Measurements from ENCODE around the gene CRMP1. TPM values are rescaled to one million over a fixed set of nuclear protein-coding genes. Genes with fewer than 3 reads are reported as not detected.
"Not testable (repeated sequence)": the region's sequence is repeated elsewhere in the genome, so short reads cannot be mapped to it uniquely, and the experiment has no call there.

CRMP1 gene
- total RNA-seq, 1 donor from 2014 or later, result 1.3 TPM

GRCh38 chr4:5856362-5856761 is 36.5 kb downstream of the CRMP1 start:
- not testable (repeated sequence) for DNase-seq (ENCODE audit: low spot score)

- no peak for DNase-seq (ENCODE audit: low spot score)
Observed at GRCh38 chr4:5854929-5855328, 38.0 kb downstream of the CRMP1 start.

DNA sequence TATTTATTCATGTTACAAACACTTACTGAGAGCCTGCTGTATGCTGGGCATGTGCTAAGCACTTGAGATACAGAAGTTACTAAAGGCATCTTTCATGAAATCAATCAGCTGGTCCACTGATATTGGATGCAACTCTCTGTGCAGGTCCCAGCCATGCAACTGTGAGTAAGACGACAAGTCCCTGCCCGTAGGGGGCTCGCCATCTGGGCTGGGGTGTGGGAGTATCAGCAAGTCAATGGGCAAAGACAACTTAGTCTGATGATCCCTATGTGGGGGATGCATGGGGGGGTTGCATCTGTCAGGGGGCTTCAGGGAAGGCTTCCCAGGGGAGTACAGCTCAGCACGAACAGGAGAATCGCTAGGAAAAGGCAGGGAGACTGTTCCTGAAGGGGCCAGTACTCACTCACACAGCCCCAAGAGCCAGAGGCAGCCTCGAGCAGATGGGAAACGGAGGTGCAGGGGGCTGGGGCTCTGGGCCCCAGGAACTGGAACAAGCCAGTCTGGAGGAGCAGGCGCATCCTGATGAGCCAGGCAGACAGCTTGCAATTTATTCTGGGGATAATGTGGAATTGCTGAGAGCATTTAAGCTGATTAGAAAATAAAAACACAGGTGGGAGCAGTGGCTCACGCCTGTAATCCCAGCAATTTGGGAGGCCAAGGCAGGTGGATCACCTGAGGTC is 40.2 kb downstream of the CRMP1 start:
- DNase-seq (ENCODE audit: low spot score), result no peak

DNA sequence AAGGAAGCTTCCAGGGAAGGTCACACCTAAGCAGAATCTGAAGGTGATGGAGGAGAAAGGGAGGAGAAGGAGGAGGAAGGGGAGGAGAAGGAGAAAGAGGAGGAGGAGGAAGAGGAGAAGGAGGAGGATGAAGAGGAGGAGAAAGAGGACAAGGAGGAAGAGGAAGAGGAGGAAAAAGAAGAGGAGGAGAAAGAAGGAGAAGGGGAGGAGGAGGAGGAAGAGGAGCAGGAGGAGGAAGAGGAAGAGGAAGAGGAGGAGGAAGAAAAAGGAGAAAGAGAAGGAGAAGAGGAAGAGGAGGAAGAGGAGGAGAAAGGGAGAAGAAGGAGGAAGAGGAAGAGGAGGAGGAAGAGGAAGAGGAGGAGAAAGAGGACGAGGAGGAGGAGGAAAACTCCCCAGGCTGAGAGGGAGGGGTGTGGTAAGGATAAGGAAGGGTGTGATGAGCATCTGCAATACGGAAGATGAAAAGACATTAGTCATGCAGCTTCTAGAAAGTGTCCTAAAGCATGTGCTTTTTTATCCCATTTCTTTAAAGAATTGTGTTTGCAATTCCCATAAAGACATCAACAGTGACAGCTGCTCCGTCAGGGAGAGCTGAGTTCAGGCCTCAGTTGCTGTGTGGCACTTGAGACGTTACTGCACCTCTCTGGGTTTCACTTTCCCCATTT is 41.1 kb downstream of the CRMP1 start:
- DNase-seq (ENCODE audit: low spot score), result no peak

GRCh38 chr4:5845035-5845905 is 47.6 kb downstream of the CRMP1 start:
- DNase-seq (ENCODE audit: low spot score), result no peak

DNA sequence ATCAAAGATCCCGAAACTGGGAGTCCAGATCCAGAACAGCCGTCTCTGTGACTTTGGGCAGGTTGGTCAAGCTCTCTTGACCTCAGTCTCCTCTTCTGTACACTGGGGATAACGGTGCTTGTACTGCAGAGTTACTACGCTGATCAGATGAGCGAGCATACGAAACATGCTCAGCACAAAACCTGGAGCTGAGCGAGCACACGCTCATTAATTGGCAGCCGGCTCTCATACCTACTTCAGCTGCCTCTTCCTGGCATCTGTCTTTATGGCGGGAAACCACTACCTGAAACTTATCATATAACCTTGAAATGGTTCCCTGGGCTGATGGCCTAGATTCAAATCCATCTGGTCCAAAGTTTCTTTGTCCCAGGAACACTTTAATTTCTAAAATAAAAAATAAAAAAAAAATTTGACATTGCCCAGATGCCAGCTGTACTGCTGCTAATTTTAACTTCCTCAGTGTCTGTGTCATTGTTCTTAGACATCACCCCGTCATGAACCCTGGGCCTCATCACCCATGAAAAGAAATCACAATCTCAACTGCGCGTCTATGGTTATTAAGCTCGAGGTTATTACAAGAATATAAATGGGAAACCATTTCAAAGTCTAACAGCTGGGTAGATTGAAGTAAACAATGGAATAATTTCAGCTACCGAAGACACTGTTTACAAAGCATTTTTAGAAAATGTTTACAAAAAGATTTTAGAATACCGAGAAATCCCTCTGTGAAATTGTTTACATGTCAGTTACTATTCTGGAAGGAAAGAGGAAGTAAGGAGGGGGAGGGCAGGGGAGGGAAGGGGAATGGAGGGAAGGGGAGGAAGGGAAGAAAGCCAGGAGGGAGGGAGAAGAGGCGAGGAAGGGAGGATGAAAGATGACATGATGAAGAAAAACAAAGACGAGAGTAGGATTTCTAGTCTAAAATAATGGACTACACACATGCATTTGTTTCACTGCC is 49.0 kb downstream of the CRMP1 start:
- DNase-seq (ENCODE audit: low spot score), result no peak

DNA sequence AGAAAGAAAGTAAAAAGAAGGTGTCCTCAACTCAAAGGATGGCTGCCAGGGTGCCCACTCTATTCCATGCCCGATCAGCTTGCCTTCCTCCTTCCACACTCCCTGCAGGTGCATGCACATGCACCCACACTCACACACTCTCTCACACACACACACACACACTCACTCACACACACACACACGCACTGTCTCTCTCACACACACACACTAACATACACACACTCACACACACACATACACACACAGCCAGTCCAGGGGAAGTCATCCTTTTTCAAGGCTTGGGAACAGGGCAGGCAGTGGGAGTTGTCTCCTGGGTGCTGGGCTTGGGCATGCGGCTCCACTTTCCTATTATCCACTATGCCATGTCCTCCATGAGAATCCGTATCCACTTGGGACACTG is 50.4 kb downstream of the CRMP1 start:
- DNase-seq (ENCODE audit: low spot score), result no peak

DNA sequence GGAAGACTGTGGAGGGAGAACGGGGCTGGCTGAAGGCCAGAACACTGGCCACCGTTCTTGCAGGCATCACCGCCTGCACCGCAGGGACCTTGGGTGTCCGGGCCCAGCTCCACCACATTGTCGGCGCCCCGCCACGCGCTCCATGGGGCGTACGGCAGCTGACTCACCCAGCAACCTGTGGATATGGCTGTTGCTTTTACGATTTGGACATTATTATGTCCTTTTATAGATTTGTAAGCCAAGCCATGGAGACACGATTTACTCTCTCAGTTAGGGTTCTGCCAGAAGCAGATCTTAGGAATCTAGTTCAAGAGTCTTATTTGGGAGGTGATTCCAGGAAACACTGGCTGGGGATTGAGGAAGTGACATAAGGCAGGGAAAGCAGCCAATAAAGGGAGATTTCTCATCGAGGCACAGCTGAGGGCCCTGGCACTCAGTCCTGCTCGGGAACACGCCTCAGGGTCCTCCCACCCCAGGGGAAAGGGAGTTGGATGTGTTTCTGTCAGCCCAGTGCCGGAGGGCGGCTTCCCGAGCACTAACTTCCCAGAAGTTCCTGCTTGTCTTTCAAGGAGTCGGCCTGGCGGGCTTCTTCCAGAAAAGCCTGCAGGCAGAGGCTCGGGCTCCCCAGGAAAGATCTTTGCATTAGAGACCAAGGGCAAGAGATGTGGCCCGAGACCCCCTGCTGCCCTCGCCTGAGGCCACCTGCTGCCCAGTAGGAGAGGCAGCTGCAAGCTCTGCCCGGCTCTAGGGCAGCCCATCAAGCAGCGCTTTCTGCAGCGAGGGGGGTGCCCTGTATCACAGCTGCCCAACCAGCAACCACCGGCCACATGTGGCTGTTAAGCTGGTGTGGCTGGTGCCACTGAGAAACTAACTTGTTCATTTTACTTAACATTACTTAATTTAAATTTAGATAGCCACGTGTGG is 52.9 kb downstream of the CRMP1 start:
- peak; percentile 56 for DNase-seq (ENCODE audit: low spot score)

DNA sequence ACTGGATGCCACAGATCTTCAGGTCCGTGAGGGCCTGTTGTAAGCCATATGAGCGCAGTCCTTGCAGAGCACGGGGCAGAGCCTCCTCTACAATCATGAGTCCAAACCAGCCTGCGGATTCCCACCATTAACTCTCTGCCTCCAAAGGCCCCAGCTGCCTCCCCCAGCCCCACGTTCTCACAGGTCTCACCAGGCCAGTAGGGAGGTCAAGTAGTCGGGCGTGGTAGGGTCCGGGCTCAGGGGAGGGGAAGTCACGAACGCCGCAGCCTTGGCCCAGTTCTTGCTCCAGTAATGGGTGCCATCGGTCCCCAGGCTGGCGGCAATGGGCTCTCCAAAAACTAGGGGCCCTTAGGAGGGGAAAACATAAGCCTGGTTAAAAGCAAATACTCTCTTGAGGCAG is 53.6 kb downstream of the CRMP1 start:
- DNase-seq (ENCODE audit: low spot score), result no peak

DNA sequence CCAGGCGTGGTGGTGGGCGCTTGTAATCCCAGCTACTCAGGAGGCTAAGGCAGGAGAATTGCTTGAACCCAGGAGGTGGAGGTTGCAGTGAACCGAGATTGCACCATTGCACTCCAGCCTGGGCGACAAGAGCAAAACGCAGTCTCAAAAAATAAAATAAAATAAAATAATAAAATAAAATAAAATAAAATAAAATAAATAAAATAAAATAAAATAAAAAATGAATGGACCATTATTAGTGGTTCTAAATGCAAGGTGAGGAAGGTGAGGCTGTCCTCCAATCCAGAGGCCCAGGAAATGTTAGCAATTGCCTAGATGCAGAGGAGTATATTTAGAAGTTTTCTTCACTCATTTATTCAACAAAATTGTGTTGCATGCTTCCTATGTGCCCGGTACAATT is 55.4 kb downstream of the CRMP1 start:
- DNase-seq (ENCODE audit: low spot score), result not testable (repeated sequence)

DNA sequence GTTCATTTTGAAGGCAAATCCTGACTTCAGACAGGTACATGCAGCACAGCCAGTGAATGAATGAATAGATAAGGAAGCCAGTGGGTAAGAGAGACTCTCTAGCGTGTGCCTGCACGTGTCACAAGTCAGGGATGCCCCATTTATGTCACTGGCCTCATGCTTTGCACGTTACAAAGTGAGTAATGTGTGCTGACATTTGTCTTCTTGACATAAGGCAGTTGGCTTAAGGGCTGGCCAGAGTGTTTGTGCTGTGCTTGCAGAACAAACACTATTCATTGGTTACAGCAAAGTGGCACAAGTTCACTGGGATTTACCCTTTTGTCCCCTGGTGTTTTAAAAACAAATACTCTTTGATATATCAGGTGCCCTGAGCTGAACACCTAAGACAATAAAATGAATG is 55.9 kb downstream of the CRMP1 start:
- no peak for DNase-seq (ENCODE audit: low spot score)

DNA sequence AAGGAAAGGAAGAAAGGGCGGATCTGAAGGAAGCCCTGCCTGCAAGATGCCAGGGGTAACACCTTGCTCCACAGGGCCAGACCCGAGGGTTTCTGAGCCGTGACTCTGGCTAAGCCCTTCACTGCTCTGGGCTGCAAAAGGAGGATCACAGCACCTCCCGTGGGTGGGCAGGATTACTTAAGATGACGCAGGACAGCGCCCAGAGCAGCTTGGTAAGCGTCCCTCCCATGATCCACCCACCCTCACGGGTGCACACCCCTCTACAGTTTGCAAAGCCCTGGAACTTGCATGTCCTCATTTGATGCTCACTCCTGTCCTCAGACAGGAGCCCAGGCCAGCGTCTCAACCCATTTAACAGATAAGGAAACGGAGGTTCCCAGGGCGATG is 64.9 kb downstream of the CRMP1 start:
- no peak for DNase-seq (ENCODE audit: low spot score)

- no peak for DNase-seq (ENCODE audit: low spot score)
Observed at GRCh38 chr4:5827108-5828004, 65.5 kb downstream of the CRMP1 start.

DNA sequence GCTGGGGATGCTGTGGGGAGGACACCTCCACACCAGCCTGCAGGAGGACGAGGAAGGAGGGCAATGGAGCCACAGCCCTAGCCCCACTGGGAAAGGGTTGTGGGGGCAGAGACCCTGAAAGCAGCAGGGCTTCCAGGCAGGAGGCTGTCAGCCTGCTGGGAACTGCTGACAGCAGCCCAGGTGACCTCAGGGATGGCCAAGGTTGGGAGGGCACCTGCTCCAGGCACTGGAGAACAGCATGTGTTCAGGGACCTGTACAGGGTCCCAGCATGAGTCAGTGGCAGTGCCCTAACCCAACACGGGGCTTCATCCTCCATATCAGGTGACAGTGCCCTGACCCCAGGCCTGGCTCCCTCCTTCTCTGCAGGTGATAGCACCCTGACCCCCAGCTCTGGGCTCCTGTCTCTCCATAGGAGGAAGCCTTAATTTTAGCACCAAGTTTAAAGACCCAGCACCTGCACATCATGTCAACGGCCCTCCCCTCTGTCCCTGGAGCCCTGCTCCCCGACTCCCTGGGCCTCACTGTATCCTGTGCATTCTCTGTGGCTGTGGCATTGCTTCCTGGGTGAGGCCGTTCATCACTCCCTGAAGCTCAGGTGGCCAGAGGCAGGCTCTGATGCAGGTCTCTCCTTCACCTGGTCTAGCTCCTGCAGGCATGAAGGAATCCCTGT is 66.3 kb downstream of the CRMP1 start:
- DNase-seq (ENCODE audit: low spot score), result no peak

GRCh38 chr4:5825321-5826041 is 67.4 kb downstream of the CRMP1 start:
- no peak for DNase-seq (ENCODE audit: low spot score)

GRCh38 chr4:5824635-5825034 is 68.3 kb downstream of the CRMP1 start:
- DNase-seq (ENCODE audit: low spot score), result no peak

GRCh38 chr4:5824227-5824626 is 68.7 kb downstream of the CRMP1 start:
- DNase-seq (ENCODE audit: low spot score), result no peak

GRCh38 chr4:5823542-5824211 is 69.2 kb downstream of the CRMP1 start:
- no peak for DNase-seq (ENCODE audit: low spot score)
